Measurements from ENCODE around the gene KRTAP4-11. TPM values are rescaled to one million over a fixed set of nuclear protein-coding genes. Genes with fewer than 3 reads are reported as not detected.
"Not testable (repeated sequence)": the region's sequence is repeated elsewhere in the genome, so short reads cannot be mapped to it uniquely, and the experiment has no call there.

KRTAP4-11 gene
- total and polyA plus RNA-seq, 5 experiments from 2014 or later = not detected

DNA sequence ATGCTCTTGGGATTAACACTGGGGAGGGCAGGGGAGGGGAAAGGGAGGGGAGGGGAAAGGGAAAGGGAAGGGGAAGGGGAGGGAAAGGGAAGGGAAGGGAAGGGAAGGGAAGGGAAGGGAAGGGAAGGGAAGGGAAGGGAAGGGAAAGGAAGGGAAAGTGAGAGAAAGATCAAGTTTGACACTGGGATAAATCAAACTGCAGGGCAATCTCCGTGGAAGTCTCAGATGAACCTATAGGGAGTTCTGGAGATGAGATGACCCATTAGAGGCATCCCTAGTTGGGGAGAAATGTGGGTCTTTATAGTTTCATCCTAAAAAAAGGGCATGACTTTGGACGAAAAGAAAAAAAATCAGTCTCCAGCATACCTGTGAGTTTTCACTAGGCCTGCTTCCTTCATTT is 3.6 kb upstream of the KRTAP4-11 start:
- DNase-seq (no peak), ATAC-seq (no peak)
- Mint-ChIP-seq H3K4me3 (no peak overlapping the region), H3K27me3 (peaks cover 0 to 3% (median 0%) of the 10 kb centered on the region in 5 donors), H3K9me3 (peaks cover 0 to 11% (median 3%) of the 10 kb centered on the region in 9 donors), H3K36me3 (no peaks in the 10 kb centered on the region), H3K4me1 (peaks cover 29 to 76% (median 70%) of the 10 kb centered on the region in 4 donors), H3K27ac (peak overlapping the region in 1 of 10 donors; percentile 3)
- POLR2A ChIA-PET = interaction anchor here (1.5 kb wide), 1 partner anchor 187 kb away, joined by 7 read pairs; the partner anchor contains the start of gene KRTAP16-1

DNA sequence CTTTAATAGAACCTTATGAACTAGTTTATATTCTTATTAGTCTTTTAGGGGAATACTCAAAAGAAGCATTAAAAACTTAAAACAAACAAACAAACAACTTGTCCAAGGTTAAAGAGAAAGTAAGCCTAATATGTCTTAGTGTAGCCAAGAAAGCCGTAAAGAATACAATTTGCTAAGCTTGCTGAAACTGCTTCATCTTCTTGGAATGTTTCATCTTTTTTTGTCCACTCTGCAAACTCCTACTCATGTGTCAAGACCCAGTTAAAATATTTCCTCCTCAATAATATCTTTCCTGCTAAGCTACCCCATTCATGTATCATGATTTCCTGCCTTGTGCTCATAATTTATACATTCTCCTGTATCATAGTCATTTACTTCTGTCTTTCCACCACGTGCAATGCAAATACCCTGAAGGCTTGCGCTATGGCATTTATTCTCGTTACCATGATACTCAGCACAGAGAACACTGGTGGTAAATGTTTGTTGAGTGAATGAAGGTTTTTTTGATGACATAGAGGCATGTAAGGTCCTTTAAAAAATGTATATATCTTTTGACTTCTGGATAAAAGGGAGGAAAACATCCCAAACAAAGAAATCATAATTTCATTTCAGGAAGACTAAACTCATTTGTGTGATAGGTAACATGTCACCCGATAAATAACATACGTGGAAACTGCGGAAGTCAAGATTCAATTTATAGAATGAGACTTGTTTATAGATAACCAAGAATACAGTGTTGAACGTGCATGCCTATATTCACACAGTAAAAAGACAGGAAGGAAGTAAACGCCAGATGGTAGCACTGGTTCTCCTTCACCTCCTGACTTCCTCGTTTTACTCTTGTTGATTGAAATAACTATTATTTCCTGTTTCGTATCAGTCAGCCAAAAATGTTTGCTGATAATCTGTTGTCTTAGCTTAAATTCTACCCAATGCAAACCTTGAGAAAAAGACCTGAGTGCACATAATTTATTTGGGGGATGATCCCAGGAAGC is 1.8 kb upstream of the KRTAP4-11 start:
- peaks cover 30 to 75% (median 65%) of the 10 kb centered on the region in 4 donors for H3K4me1 Mint-ChIP-seq
- not testable (repeated sequence) for H3K9me3 Mint-ChIP-seq, H3K27me3 Mint-ChIP-seq, H3K36me3 Mint-ChIP-seq
- ATAC-seq = peak; percentile 84 to 86
- POLR2A ChIA-PET = interaction anchor here (0.8 to 1.8 kb wide), 2 partner anchors 14 to 202 kb away, joined by 3 to 5 read pairs; no protein-coding TSS in a partner anchor
- H3K4me3 Mint-ChIP-seq = peak overlapping the region in 9 of 10 donors; percentile 9 to 83 (median 73)
- peak in 3 of 10 donors; percentile 11 to 47 (median 45) for DNase-seq
- peak overlapping the region in 9 of 10 donors; percentile 78 to 95 (median 88) for H3K27ac Mint-ChIP-seq

DNA sequence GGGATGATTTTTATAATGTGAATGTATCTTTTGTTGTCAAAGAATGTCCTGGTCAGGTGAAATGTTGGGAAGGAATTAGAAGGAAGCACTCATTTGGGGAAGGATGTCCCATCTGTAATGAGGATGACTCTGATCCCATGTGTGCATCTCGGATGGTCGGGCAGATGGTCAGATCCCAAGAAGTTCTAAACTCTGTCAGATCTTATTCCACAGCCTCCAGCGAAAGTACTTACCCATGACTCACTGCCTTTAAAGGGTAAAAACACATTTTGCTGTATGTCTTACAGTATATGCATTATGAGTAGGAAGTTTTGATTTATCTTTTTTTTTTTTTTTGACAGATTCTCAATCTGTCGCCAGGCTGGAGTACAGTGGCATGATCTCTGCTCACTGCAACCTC is 548 bp upstream of the KRTAP4-11 start:
- POLR2A ChIA-PET = no interaction called here
- H3K27ac Mint-ChIP-seq = peak overlapping the region in 3 of 10 donors; percentile 22 to 78 (median 35)
- H3K4me3 Mint-ChIP-seq = no peak overlapping the region
- no peak for DNase-seq
- H3K4me1 Mint-ChIP-seq = peaks cover 30 to 70% (median 59%) of the 10 kb centered on the region in 4 donors
- peaks cover 0 to 3% (median 0%) of the 10 kb centered on the region in 5 donors for H3K27me3 Mint-ChIP-seq
- H3K9me3 Mint-ChIP-seq = peaks cover 0 to 7% (median 2%) of the 10 kb centered on the region in 9 donors
- ATAC-seq = no peak
- H3K36me3 Mint-ChIP-seq = no peaks in the 10 kb centered on the region

DNA sequence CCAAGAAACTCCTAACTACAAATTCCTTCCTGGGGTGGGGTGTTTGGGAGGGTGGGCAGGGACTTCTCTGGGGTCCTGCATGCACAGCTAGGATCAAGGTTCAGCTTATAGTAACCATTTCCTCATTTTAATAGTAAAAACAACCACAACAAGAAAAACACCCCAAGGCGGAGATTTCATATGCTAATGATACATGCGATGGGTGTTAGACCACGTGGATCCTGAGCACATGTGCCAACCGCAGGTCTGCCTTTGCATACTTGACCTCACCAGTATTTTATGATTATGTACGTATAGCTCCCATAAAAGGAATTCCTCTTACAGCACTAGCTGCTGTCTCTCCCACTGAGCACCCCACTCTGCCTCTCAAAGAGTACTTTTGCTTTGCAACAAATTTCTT is 1.9 kb downstream of the KRTAP4-11 start:
- H3K36me3 Mint-ChIP-seq = peaks cover 0 to 3% (median 0%) of the 10 kb centered on the region in 3 donors
- ATAC-seq (peak in 1 of 2 donors; percentile 22), DNase-seq (peak in 1 of 10 donors; percentile 9)
- peaks cover 0 to 7% (median 3%) of the 10 kb centered on the region in 9 donors for H3K9me3 Mint-ChIP-seq
- H3K4me1 Mint-ChIP-seq = peaks cover 24 to 55% (median 46%) of the 10 kb centered on the region in 4 donors
- POLR2A ChIA-PET = interaction anchor here (1.5 kb wide), 2 partner anchors 9 to 206 kb away, joined by 3 to 5 read pairs; no protein-coding TSS in a partner anchor
- H3K4me3 Mint-ChIP-seq = no peak overlapping the region
- H3K27ac Mint-ChIP-seq = peak overlapping the region in 2 of 10 donors; percentile 24 to 47
- peaks cover 0 to 3% (median 0%) of the 10 kb centered on the region in 5 donors for H3K27me3 Mint-ChIP-seq

DNA sequence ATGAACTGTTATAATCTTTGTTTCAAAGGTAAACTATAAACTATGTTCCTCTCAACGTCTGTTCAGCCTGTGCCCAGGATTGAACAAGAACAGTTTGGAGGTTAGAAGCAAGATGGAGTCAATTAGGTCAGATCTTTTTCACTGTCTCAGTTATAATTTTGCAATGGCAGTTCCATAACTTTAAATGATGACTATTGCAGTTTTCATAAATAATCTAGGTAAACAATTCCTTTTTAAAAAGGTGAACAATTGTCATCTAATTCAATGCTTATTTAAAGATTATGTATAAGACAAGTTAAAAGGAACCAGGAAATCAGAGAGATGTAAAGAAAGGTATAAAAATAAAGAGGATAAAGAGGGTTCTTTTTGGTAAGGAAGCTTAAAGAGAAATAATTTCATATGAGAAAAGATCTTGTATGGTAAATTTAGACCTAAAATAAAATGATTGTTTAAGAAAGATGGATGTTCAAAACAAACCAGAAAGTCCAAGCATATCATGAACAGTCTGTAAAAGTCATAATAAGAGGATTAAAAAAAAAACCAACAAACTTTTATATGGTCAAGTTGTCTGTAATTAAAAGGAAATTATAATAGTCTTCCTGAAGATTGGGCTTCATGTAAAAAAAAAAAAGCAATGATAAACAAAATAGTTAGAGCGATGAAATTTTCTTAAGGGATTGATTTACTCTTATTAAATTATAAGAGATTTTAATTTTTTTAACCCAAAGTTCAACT is 6.9 kb downstream of the KRTAP4-11 start:
- peaks cover 0 to 11% (median 0%) of the 10 kb centered on the region in 9 donors for H3K9me3 Mint-ChIP-seq
- DNase-seq (no peak), ATAC-seq (no peak)
- no peak overlapping the region for H3K4me3 Mint-ChIP-seq
- H3K36me3 Mint-ChIP-seq = peaks cover 0 to 3% (median 0%) of the 10 kb centered on the region in 3 donors
- no peaks in the 10 kb centered on the region for H3K27me3 Mint-ChIP-seq
- POLR2A ChIA-PET = no interaction called here
- no peak overlapping the region for H3K27ac Mint-ChIP-seq
- H3K4me1 Mint-ChIP-seq = peaks cover 13 to 55% (median 35%) of the 10 kb centered on the region in 4 donors

DNA sequence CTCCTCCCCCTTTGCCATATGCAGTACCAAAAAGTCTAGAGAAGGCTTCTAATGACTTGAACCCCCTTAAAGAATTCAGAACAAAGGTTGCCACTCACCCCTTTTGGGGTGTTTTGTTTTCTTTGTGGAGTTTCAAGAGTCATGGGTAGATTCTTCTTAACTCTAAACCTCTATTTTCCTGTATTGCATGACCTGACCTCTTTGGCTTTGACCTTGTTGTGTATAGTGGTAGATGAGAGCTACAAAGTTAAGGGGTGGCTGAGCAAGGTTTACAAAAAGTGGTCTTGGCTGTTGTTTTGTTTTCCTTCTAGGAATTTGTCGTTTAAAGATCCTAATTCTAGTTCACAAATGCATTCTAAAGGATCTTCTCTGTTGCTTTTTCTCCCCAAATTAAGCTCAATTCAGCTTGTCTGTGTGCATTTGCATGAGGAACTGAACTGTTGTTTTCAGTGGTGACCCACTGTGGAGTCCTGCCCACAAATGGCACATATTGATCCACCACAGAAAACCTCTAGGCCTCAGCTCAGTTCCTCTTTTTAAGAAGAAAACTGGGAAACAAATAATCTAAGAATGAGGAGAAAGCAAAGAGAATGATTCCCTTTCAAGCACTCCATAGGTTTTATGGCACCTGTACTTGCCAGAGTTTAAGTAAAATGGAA is 9.3 kb downstream of the KRTAP4-11 start:
- DNase-seq, H3K27me3 Mint-ChIP-seq, H3K36me3 Mint-ChIP-seq, ATAC-seq, POLR2A ChIA-PET: not testable (repeated sequence)
- H3K4me3 Mint-ChIP-seq = peak overlapping the region in 6 of 10 donors; percentile 0 to 70 (median 18)
- H3K4me1 Mint-ChIP-seq = peaks cover 8 to 37% (median 23%) of the 10 kb centered on the region in 4 donors
- H3K9me3 Mint-ChIP-seq = peaks cover 0 to 11% (median 0%) of the 10 kb centered on the region in 9 donors
- H3K27ac Mint-ChIP-seq = peak overlapping the region in 5 of 10 donors; percentile 15 to 68 (median 42)

DNA sequence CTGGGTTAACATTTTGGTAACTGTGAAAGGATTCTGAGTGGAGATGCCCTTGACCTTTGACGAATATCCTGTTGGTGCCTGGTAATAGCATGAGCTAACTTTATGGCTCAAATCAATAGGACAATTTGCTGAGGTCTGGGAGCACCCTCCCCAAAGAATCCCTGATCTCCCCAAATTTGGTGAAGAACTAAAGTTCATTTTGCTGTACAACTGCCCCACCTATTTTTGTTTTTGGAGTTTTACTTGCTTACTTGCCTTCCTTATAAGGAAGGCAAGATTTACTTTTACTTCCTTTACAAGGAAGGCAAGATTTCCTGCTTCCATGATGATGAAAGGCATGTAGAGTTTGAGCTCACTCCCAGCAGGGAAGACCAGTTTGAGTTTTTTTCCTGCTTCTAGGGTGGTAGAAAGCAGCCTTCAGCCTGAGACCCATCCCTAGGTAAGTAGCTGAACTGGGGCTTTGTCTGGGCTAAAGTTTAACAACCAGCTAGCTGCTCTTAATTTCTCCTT is 10.2 kb downstream of the KRTAP4-11 start:
- POLR2A ChIA-PET = no interaction called here
- DNase-seq (no peak), ATAC-seq (no peak)
- H3K27me3 Mint-ChIP-seq = peaks cover 0 to 4% (median 0%) of the 10 kb centered on the region in 5 donors
- no peaks in the 10 kb centered on the region for H3K36me3 Mint-ChIP-seq
- H3K4me3 Mint-ChIP-seq = peak overlapping the region in 4 of 10 donors; percentile 0 to 70 (median 34)
- H3K27ac Mint-ChIP-seq = peak overlapping the region in 4 of 10 donors; percentile 35 to 68 (median 54)
- H3K9me3 Mint-ChIP-seq = peaks cover 0 to 11% (median 0%) of the 10 kb centered on the region in 9 donors
- H3K4me1 Mint-ChIP-seq = peaks cover 8 to 37% (median 23%) of the 10 kb centered on the region in 4 donors

DNA sequence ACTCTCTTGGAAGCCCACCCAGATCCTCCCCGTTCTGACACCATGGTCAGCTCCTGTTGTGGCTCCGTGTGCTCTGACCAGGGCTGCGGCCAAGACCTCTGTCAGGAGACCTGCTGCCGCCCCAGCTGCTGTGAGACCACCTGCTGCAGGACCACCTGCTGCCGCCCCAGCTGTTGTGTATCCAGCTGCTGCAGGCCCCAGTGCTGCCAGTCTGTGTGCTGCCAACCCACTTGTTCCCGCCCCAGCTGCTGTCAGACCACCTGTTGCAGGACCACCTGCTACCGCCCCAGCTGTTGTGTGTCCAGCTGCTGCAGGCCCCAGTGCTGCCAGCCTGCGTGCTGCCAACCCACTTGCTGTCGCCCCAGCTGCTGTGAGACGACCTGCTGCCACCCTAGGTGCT is 12.8 kb downstream of the KRTAP4-11 start, which contains the start of gene KRTAP4-9:
Gene KRTAP4-9, plus strand, starts transcription at position 43 of the 400 bp plus-strand sequence. Its CDS starts 0 bp downstream, at position 43.
- Mint-ChIP-seq H3K27ac (peak within 1 kb of the TSS in 5 of 10 donors; percentile 25 to 72 (median 54)), H3K4me1 (peaks cover 8 to 40% (median 24%) of the 10 kb centered on the region in 4 donors)
- H3K9me3 Mint-ChIP-seq, H3K4me3 Mint-ChIP-seq, DNase-seq, ATAC-seq, H3K36me3 Mint-ChIP-seq, H3K27me3 Mint-ChIP-seq, POLR2A ChIA-PET: not testable (repeated sequence)

DNA sequence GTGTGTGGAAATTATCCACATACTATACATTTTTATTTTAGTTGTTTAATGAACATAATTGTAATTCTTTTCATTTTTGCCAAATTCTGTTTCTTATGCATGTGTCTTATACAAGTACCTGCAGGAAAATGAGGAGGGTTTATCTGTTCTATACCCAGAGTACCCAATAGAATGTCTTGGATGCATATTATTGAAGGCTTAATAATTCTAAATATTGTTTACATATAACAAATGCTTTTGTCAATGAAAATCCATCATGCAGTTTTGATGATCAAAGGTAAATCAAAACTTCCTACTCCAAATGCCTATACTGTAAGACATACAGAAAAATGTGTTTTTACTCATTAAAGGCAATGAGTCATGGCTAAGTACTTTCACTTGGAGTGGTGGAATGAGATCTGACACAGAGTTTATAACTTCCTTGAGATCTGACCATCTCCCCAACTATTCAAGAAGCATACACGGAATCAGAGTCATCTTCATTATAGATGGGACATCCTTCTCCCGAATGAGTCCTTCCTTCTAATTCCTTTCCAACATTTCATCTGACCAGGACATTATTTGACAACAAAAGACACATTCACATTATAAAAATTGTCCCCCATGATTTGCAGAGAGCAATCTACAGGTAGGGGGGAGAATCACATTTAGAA is 13.7 kb downstream of the KRTAP4-11 start:
- H3K27me3 Mint-ChIP-seq, H3K9me3 Mint-ChIP-seq, H3K4me3 Mint-ChIP-seq: not testable (repeated sequence)

DNA sequence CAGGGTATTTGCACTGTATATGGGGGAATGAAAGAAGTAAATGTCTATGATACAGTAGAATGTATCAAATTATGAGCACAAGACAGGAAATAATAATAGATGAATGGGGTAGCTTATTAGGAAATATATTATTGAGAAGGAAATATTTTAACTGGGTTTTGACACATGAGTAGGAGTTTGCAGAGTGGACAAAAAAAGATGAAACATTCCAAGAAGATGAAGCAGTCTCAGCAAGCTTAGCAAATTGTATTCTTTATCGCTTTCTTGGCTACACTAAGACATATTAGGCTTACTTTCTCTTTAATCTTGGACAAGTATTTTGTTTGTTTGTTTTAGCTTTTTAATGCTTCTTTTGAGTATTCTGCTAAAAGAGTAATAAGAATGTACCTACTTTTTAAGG is 14.3 kb downstream of the KRTAP4-11 start:
- H3K36me3 Mint-ChIP-seq = no peaks in the 10 kb centered on the region
- no peak for ATAC-seq
- POLR2A ChIA-PET = no interaction called here
- no peak overlapping the region for H3K4me3 Mint-ChIP-seq
- H3K27ac Mint-ChIP-seq = no peak overlapping the region
- peaks cover 0 to 6% (median 0%) of the 10 kb centered on the region in 9 donors for H3K9me3 Mint-ChIP-seq
- H3K4me1 Mint-ChIP-seq = peaks cover 14 to 36% (median 27%) of the 10 kb centered on the region in 4 donors
- no peak for DNase-seq
- H3K27me3 Mint-ChIP-seq = peaks cover 0 to 4% (median 0%) of the 10 kb centered on the region in 5 donors

More for the DNA sequence above, 13.7 kb downstream of the KRTAP4-11 start:
- H3K36me3 Mint-ChIP-seq, H3K27ac Mint-ChIP-seq, ATAC-seq, DNase-seq, POLR2A ChIA-PET: not testable (repeated sequence)
- H3K4me1 Mint-ChIP-seq = peaks cover 14 to 40% (median 30%) of the 10 kb centered on the region in 4 donors

DNA sequence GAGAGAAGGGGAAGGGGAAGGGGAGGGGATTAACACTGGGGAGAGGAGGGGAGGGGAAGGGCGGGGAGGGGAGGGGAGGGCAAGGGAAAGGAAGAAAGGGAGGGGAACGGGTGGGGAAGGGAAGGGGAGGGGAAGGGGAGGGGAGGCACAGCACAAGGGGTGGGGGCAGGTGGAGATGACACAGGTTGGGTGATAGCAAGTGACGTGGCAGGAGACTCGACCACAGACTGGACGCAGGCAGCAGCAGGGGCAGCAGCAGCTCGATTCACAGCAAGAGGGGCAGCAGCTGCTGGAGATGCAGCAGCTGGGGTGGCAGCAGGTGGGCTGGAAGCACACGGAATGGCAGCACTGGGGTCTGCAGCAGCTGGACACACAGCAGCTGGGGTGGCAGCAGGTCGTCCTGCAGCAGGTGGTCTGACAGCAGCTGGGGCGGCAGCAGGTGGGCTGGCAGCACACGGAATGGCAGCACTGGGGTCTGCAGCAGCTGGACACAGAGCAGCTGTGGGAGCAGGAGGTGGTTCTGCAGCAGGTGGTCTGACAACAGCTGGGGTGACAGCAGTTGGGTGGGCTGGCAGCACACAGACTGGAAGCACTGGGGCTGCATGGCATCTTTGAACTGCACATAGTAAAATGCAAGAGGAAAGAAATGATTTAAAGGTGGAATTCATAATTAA is 16.4 kb downstream of the KRTAP4-11 start, which contains the start of gene KRTAP4-16:
Gene KRTAP4-16, minus strand, starts transcription at position 624 of the 674 bp plus-strand sequence. Its CDS starts 0 bp downstream, at position 624.
- DNase-seq = no peak
- POLR2A ChIA-PET = no interaction called here
- peaks cover 8 to 20% (median 12%) of the 10 kb centered on the region in 4 donors for H3K4me1 Mint-ChIP-seq
- ATAC-seq = no peak
- H3K27me3 Mint-ChIP-seq = peaks cover 5 to 10% (median 6%) of the 10 kb centered on the region in 5 donors
- H3K9me3 Mint-ChIP-seq = no peaks in the 10 kb centered on the region
- no peaks in the 10 kb centered on the region for H3K36me3 Mint-ChIP-seq
- H3K27ac Mint-ChIP-seq = peak within 1 kb of the TSS in 3 of 10 donors; percentile 9 to 56 (median 35)
- H3K4me3 Mint-ChIP-seq = no peak within 1 kb of the TSS
